Psoas muscle (tissue), 8 donors: Measurements from ENCODE around the gene UBN1. TPM values are rescaled to one million over a fixed set of nuclear protein-coding genes. Genes with fewer than 3 reads are reported as not detected.

Source experiments
- ATAC-seq, 4 donors: fragments of 200-7000 bp; cut with Tn5 transposase; one replicate each; pipeline ENCODE4 v1.9.1; 2020; ENCODE audit warnings: moderate library complexity in 3 of 4, mild to moderate bottlenecking in 2 of 4
- DNase-seq, 2 donors: peaks; one replicate each; pipeline ENCODE4 v3.0.0-alpha.2; 2020
- H3K27ac ChIP-seq: fragments of 200-600 bp; one replicate; pipeline ENCODE4 v1.8.0; 2022
- H3K27me3 ChIP-seq, 3 donors: fragments of 200-600 bp in 1 of 3; one replicate each; pipeline versions ENCODE4 v1.6.1 to v1.8.0; 2013 to 2022; ENCODE audit warnings: low read length in 2 of 3, mild to moderate bottlenecking in 2 of 3, moderate library complexity in 1 of 3; ENCODE audit not compliant: insufficient read depth in 3 of 3
- H3K36me3 ChIP-seq, 2 donors: fragments of 200-600 bp in 1 of 2; one replicate each; pipeline versions ENCODE4 v1.6.1 to v1.8.0; 2013 to 2022; ENCODE audit warnings: low read depth in 1 of 2, mild to moderate bottlenecking in 1 of 2, moderate library complexity in 1 of 2; ENCODE audit not compliant: insufficient read depth in 1 of 2
- H3K4me1 ChIP-seq: fragments of 200-600 bp; one replicate; pipeline ENCODE4 v1.8.0; 2022
- H3K4me3 ChIP-seq: fragments of 200-600 bp; one replicate; pipeline ENCODE4 v1.8.0; 2022; ENCODE audit warnings: mild to moderate bottlenecking
- H3K9me3 ChIP-seq: fragments of 200-600 bp; one replicate; pipeline ENCODE4 v1.8.0; 2022
- WGBS, 3 donors: extraction: QIAGEN DNeasy Blood & Tissue Kit; methylation state at CpG; one replicate each; pipeline versions ENCODE4 v1.1.6 to v1.1.7; 2013; 5-methylcytosine and 5-hydroxymethylcytosine counted together
- intact Hi-C, 2 donors: fragments of 100-400 bp; cut with DNase I; formaldehyde crosslinking; loops; one replicate each; pipeline versions ENCODE4 v1.11.0 to v1.14.2; 2022
- polyA plus RNA-seq, 3 donors: library from polyadenylated mRNA; stranded (reverse); fragments of 200-250 nt; gene quantifications; one replicate each; pipeline ENCODE4 v1.2.3, GENCODE V29; 2013
- total RNA-seq, 4 donors: library from RNA; stranded (reverse); fragmentation: NEBNext Ultra II Directional in 2 of 4; extraction: Animal tissue kit (Norgen Biotek cat#: 25700) in 2 of 4; gene quantifications; one replicate each; pipeline versions ENCODE4 v1.2.1 to v1.2.4, GENCODE V29; 2021 to 2023
- TF ChIP-seq, protein P1 (sequence below): fragments of 200-600 bp; IDR thresholded peaks from one replicate; pipeline ENCODE4 v1.8.0; 2022; ENCODE audit warnings: antibody characterized with exemption
- donor health status: healthy with polysubstance abuse.
- donor health status: DM: no; HTN: no; CAD: no; lungs with moderate emphysema.
- donor health status: Bipolar disorder and iron deficiency.
- donor health status: healthy.
- donor health status: DM: yes; HTN: yes; CAD: no.
- donor health status: DM: no; HTN: no; CAD: no.
- donor health status: DM: no; HTN: no; CAD: no.
- donor health status: DM: yes; HTN: yes; CAD: no.

Gene UBN1
- total and polyA plus RNA-seq, 7 donors: 9.1 to 33.3 (median 25.7) TPM

GRCh38 chr16:4876646-4877379 lies 29.5 kb downstream of the UBN1 start:
- no peak for DNase-seq
- Histone ChIP-seq H3K4me3 (no peak overlapping the region), H3K27ac (no peak overlapping the region), H3K36me3 (peaks cover 18 to 100% of the 10 kb centered on the region in 2 donors), H3K9me3 (no peaks in the 10 kb centered on the region), H3K27me3 (no peaks in the 10 kb centered on the region), H3K4me1 (no peaks in the 10 kb centered on the region)
- TF ChIP-seq, protein P1, sequence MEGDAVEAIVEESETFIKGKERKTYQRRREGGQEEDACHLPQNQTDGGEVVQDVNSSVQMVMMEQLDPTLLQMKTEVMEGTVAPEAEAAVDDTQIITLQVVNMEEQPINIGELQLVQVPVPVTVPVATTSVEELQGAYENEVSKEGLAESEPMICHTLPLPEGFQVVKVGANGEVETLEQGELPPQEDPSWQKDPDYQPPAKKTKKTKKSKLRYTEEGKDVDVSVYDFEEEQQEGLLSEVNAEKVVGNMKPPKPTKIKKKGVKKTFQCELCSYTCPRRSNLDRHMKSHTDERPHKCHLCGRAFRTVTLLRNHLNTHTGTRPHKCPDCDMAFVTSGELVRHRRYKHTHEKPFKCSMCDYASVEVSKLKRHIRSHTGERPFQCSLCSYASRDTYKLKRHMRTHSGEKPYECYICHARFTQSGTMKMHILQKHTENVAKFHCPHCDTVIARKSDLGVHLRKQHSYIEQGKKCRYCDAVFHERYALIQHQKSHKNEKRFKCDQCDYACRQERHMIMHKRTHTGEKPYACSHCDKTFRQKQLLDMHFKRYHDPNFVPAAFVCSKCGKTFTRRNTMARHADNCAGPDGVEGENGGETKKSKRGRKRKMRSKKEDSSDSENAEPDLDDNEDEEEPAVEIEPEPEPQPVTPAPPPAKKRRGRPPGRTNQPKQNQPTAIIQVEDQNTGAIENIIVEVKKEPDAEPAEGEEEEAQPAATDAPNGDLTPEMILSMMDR: no peak
- no peak for ATAC-seq
- WGBS, 3 donors: 82 to 85% (median 84%) methylated on average over 11 of the region's 11 CpGs
- intact Hi-C loops: no loop called here

GRCh38 chr16:4877380-4877685 lies 30.1 kb downstream of the UBN1 start:
- H3K27me3 ChIP-seq: no peaks in the 10 kb centered on the region
- DNase-seq (no peak), ATAC-seq (no peak)
- peaks cover 18 to 100% of the 10 kb centered on the region in 2 donors for H3K36me3 ChIP-seq
- peaks cover 1% of the 10 kb centered on the region for H3K4me1 ChIP-seq
- no peak overlapping the region for H3K27ac ChIP-seq
- H3K9me3 ChIP-seq: no peaks in the 10 kb centered on the region
- TF ChIP-seq, protein P1: no peak
- intact Hi-C loops: no loop called here
- no peak overlapping the region for H3K4me3 ChIP-seq
- WGBS, 3 donors: 90 to 96% (median 92%) methylated on average over 14 of the region's 14 CpGs

DNA sequence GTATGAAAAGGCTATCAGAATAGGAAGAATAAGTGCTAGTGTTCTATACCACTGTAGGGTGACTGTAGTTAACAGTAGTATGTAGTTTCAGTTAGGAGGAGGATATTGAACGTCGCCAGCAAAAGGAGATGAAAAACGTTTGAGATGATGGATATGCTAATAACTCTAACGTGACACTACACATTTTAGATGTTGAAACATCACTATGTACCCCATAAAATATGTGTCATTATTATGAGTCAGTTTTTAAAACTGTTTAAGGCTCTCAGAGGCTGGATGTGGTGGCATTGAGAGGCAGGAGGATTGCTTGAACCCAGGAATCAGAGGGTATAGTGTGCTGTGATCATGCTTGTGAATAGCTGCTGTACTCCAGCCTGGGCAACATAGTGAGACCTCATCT lies 31.8 kb downstream of the UBN1 start:
- Histone ChIP-seq H3K27me3 (no peaks in the 10 kb centered on the region), H3K36me3 (peaks cover 14 to 100% of the 10 kb centered on the region in 2 donors), H3K27ac (no peak overlapping the region), H3K4me1 (peaks cover 4% of the 10 kb centered on the region), H3K4me3 (no peak overlapping the region), H3K9me3 (no peaks in the 10 kb centered on the region)
- DNase-seq: no peak
- TF ChIP-seq, protein P1: no peak
- ATAC-seq: no peak
- 77 to 85% (median 81%) methylated on average over 4 of the region's 4 CpGs for WGBS, 3 donors
- intact Hi-C loops: no loop called here

- intact Hi-C loops: no loop called here
- DNase-seq (no peak), ATAC-seq (no peak)
- Histone ChIP-seq H3K4me1 (peaks cover 4% of the 10 kb centered on the region), H3K9me3 (no peaks in the 10 kb centered on the region), H3K27ac (no peak overlapping the region), H3K36me3 (peaks cover 15 to 100% of the 10 kb centered on the region in 2 donors), H3K27me3 (no peaks in the 10 kb centered on the region), H3K4me3 (no peak overlapping the region)
- TF ChIP-seq, protein P1: no peak
- 88 to 96% (median 93%) methylated on average over 17 of the region's 17 CpGs for WGBS, 3 donors
Measured at GRCh38 chr16:4880006-4880580, 32.8 kb downstream of the UBN1 start.
